Neural progenitor cell (in vitro differentiated cells): Measurements from ENCODE around the gene CD300A. TPM values are rescaled to one million over a fixed set of nuclear protein-coding genes. Genes with fewer than 3 reads are reported as not detected.
"Not testable (repeated sequence)": the region's sequence is repeated elsewhere in the genome, so short reads cannot be mapped to it uniquely, and the experiment has no call there.

Experiments
- DNase-seq: peaks from one replicate; pipeline ENCODE4 v3.0.0-alpha.2; 2016; ENCODE audit warnings: low spot score
- H2AFZ ChIP-seq: fragments of 200-600 bp; sonication (generic); replicated peaks from 2 replicates; pipeline ENCODE4 v1.6.1; 2016; ENCODE audit warnings: antibody characterized with exemption
- H3F3A ChIP-seq: fragments of 200-600 bp; sonication (generic); 2 replicates; pipeline ENCODE4 v1.6.1; 2016; ENCODE audit warnings: antibody characterized with exemption, low read depth
- H3K27ac ChIP-seq: fragments of 200-600 bp; sonication (generic); 2 replicates; pipeline ENCODE4 v1.5.1; 2016; ENCODE audit warnings: mild to moderate bottlenecking
- H3K27me3 ChIP-seq: fragments of 200-600 bp; sonication (generic); 2 replicates; pipeline ENCODE4 v1.6.1; 2016; ENCODE audit warnings: mild to moderate bottlenecking, moderate library complexity
- H3K36me3 ChIP-seq: fragments of 200-600 bp; sonication (generic); 2 replicates; pipeline ENCODE4 v1.5.1; 2016
- H3K4me1 ChIP-seq: fragments of 200-600 bp; sonication (generic); 2 replicates; pipeline ENCODE4 v1.6.1; 2016; ENCODE audit warnings: mixed run types
- H3K4me2 ChIP-seq: fragments of 200-600 bp; sonication (generic); 2 replicates; pipeline ENCODE4 v1.6.1; 2016
- H3K4me3 ChIP-seq: fragments of 200-600 bp; sonication (generic); 2 replicates; pipeline ENCODE4 v1.5.1; 2016
- H3K79me2 ChIP-seq: fragments of 200-600 bp; sonication (generic); 2 replicates; pipeline ENCODE4 v1.6.1; 2016; ENCODE audit warnings: low read depth
- H3K9ac ChIP-seq: fragments of 200-600 bp; sonication (generic); 2 replicates; pipeline ENCODE4 v1.6.1; 2016
- H3K9me3 ChIP-seq: fragments of 200-600 bp; sonication (generic); 2 replicates; pipeline ENCODE4 v1.5.1; 2016; ENCODE audit warnings: low read depth
- H4K20me1 ChIP-seq: fragments of 200-600 bp; sonication (generic); 2 replicates; pipeline ENCODE4 v1.6.1; 2016; ENCODE audit warnings: low read depth
- H3K27ac Mint-ChIP-seq: 3 replicates; pipeline ENCODE4 v1.8.0; 2021; ENCODE audit warnings: mixed read lengths
- H3K27me3 Mint-ChIP-seq: 2 replicates; pipeline ENCODE4 v1.8.0; 2022; ENCODE audit warnings: low read depth, mild to moderate bottlenecking, inconsistent platforms, moderate library complexity, mixed read lengths; ENCODE audit not compliant: insufficient read depth
- H3K36me3 Mint-ChIP-seq: 3 replicates; pipeline ENCODE4 v1.8.0; 2021; ENCODE audit warnings: mixed read lengths
- H3K4me1 Mint-ChIP-seq: 3 replicates; pipeline ENCODE4 v1.8.0; 2021; ENCODE audit warnings: mixed read lengths
- H3K4me3 Mint-ChIP-seq: 3 replicates; pipeline ENCODE4 v1.8.0; 2021; ENCODE audit warnings: mild to moderate bottlenecking, moderate library complexity, mixed read lengths
- H3K9me3 Mint-ChIP-seq: 3 replicates; pipeline ENCODE4 v1.8.0; 2020; ENCODE audit warnings: mixed read lengths
- CTCF ChIP-seq: fragments of 200-600 bp; sonication (generic); IDR thresholded peaks from 2 replicates; pipeline ENCODE4 v1.5.1; 2017; ENCODE audit warnings: antibody characterized with exemption, mild to moderate bottlenecking
- EZH2 ChIP-seq: fragments of 200-600 bp; sonication (generic); IDR thresholded peaks from 2 replicates; pipeline ENCODE4 v1.6.1; 2017; ENCODE audit warnings: antibody characterized with exemption, mild to moderate bottlenecking, moderate library complexity
- EZH2phosphoT487 ChIP-seq: fragments of 200-600 bp; sonication (generic); IDR thresholded peaks from 2 replicates; pipeline ENCODE4 v1.6.1; 2017; ENCODE audit warnings: antibody characterized with exemption
- total RNA-seq: library from RNA; depleted of rRNA; stranded (reverse); fragments of >200 nt; gene quantifications from 2 replicates; pipeline ENCODE4 v1.2.3, GENCODE V29; 2015; ENCODE audit warnings: low replicate concordance

CD300A gene
- total RNA-seq, 1 donor from 2014 or later, result not detected

GRCh38 chr17:74484066-74484465 is 17.6 kb downstream of the CD300A start:
- Histone ChIP-seq H3K4me1 (no peaks in the 10 kb centered on the region), H3K36me3 (no peaks in the 10 kb centered on the region), H3K4me2 (no peak overlapping the region), H3K9me3 (no peaks in the 10 kb centered on the region), H4K20me1 (no peaks in the 10 kb centered on the region), H3K79me2 (no peaks in the 10 kb centered on the region), H3K27ac (no peak overlapping the region), H3K9ac (no peak overlapping the region), H3K27me3 (no peaks in the 10 kb centered on the region), H2AFZ (no peak overlapping the region), H3K4me3 (no peak overlapping the region), H3F3A (no peaks in the 10 kb centered on the region)
- TF ChIP-seq CTCF, result no peak
- TF ChIP-seq EZH2, result no peak
- no peak for TF ChIP-seq EZH2phosphoT487
- Mint-ChIP-seq H3K9me3 (peaks cover 7% of the 10 kb centered on the region), H3K36me3 (no peaks in the 10 kb centered on the region), H3K27ac (no peak overlapping the region), H3K27me3 (peaks cover 20% of the 10 kb centered on the region), H3K4me1 (no peaks in the 10 kb centered on the region), H3K4me3 (no peak overlapping the region)
- no peak for DNase-seq

GRCh38 chr17:74485022-74485743 is 18.7 kb downstream of the CD300A start:
- H3K79me2 ChIP-seq, result no peaks in the 10 kb centered on the region
- H3K27me3 ChIP-seq, result no peaks in the 10 kb centered on the region
- no peaks in the 10 kb centered on the region for H3K36me3 ChIP-seq
- H3K36me3 Mint-ChIP-seq, result no peaks in the 10 kb centered on the region
- H3K27ac ChIP-seq, result no peak overlapping the region
- H3K4me3 ChIP-seq, result no peak overlapping the region
- H3K4me3 Mint-ChIP-seq, result no peak overlapping the region
- DNase-seq, result no peak
- no peak overlapping the region for H2AFZ ChIP-seq
- no peaks in the 10 kb centered on the region for H3F3A ChIP-seq
- no peaks in the 10 kb centered on the region for H4K20me1 ChIP-seq
- H3K9me3 ChIP-seq, result no peaks in the 10 kb centered on the region
- no peak overlapping the region for H3K4me2 ChIP-seq
- H3K4me1 ChIP-seq, result no peaks in the 10 kb centered on the region
- TF ChIP-seq EZH2phosphoT487 (no peak), EZH2 (no peak), CTCF (no peak)
- H3K9me3 Mint-ChIP-seq, result peaks cover 11% of the 10 kb centered on the region
- H3K27me3 Mint-ChIP-seq, result peaks cover 12% of the 10 kb centered on the region
- H3K9ac ChIP-seq, result no peak overlapping the region
- no peaks in the 10 kb centered on the region for H3K4me1 Mint-ChIP-seq
- H3K27ac Mint-ChIP-seq, result no peak overlapping the region

GRCh38 chr17:74485841-74486240 is 19.4 kb downstream of the CD300A start:
- Histone ChIP-seq H3K79me2 (no peaks in the 10 kb centered on the region), H3K4me1 (no peaks in the 10 kb centered on the region)

GRCh38 chr17:74488276-74488675 is 21.8 kb downstream of the CD300A start:
- H3K9me3 ChIP-seq, DNase-seq, H3K4me3 Mint-ChIP-seq: not testable (repeated sequence)

More at GRCh38 chr17:74485841-74486240, 19.4 kb downstream of the CD300A start:
- H3K36me3 Mint-ChIP-seq, result no peaks in the 10 kb centered on the region
- Histone ChIP-seq H3K4me2 (no peak overlapping the region), H3K4me3 (no peak overlapping the region), H3K9me3 (no peaks in the 10 kb centered on the region), H3F3A (no peaks in the 10 kb centered on the region), H2AFZ (no peak overlapping the region), H3K36me3 (no peaks in the 10 kb centered on the region), H3K27me3 (no peaks in the 10 kb centered on the region), H3K9ac (no peak overlapping the region), H3K27ac (no peak overlapping the region), H4K20me1 (no peaks in the 10 kb centered on the region)
- peaks cover 11% of the 10 kb centered on the region for H3K9me3 Mint-ChIP-seq
- no peak overlapping the region for H3K27ac Mint-ChIP-seq
- H3K4me3 Mint-ChIP-seq, result no peak overlapping the region
- TF ChIP-seq EZH2, result no peak
- TF ChIP-seq EZH2phosphoT487, result no peak
- no peak for TF ChIP-seq CTCF
- no peaks in the 10 kb centered on the region for H3K4me1 Mint-ChIP-seq
- no peak for DNase-seq
- H3K27me3 Mint-ChIP-seq, result peaks cover 12% of the 10 kb centered on the region

More at GRCh38 chr17:74488276-74488675, 21.8 kb downstream of the CD300A start:
- H2AFZ ChIP-seq, H3K9ac ChIP-seq, H3K27ac ChIP-seq, H3K36me3 Mint-ChIP-seq, H3K79me2 ChIP-seq, H3K4me2 ChIP-seq, H3F3A ChIP-seq, H3K27me3 Mint-ChIP-seq, H3K27ac Mint-ChIP-seq, H3K36me3 ChIP-seq, H3K4me1 ChIP-seq, H4K20me1 ChIP-seq, H3K4me1 Mint-ChIP-seq, H3K4me3 ChIP-seq, H3K27me3 ChIP-seq: not testable (repeated sequence)
- H3K9me3 Mint-ChIP-seq, result peaks cover 11% of the 10 kb centered on the region
